ENCODE results near the gene SAP25. TPM values are rescaled to one million over a fixed set of nuclear protein-coding genes. Genes with fewer than 3 reads are reported as not detected.
"Not testable (repeated sequence)": the region's sequence is repeated elsewhere in the genome, so short reads cannot be mapped to it uniquely, and the experiment has no call there.

The SAP25 gene
- total RNA-seq, 3 donors from 2014 or later (not counting 1 experiment from before 2014, with no cell fraction given) = 25.9 to 46.4 (median 32.5) TPM

DNA sequence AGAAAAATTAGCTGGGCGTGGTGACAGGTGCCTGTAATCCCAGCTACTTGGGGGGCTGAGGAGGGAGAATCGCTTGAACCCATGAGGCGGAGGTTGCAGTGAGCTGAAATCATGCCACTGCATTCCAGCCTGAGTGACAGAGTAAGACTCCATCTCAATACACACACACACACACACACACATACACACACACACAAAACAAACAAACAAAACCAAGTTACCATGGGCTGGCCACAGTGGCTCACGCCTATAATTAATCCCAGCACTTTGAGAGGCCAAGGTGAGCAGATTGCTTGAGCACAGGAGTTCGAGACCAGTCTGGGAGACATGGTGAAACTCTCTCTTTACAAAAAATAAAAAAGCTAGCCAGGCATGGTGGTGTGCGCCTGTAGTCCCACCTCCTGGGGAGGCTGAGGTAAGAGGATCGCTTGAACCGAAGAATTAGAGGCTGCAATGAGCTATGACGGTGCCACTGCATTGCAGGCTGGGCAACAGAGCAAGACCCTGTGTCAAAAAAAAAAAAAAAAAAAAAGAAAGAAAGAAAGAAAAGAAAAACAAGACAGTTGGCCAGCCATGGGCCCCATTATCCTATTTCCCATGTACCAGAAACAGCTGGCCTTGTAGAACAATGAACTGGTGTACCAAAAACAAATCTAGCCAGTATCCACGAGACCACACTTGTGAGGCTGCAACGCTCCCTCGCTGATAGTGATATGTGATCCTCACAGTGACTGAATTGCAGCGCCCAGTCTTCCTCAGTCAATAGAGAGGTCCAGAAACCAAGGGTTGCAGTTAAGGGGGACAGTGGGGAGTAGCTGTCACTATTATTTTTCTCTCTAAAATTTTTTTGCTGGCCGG is 41.3 kb downstream of the SAP25 start:
- no peak overlapping the region for H3K27ac ChIP-seq (ENCODE audit: low read length)
- H3K27ac Mint-ChIP-seq = no peak overlapping the region
- H3K4me1 ChIP-seq (ENCODE audit: control insufficient read depth, insufficient read depth, low read length) = no peaks in the 10 kb centered on the region
- H3K4me3 Mint-ChIP-seq = no peak overlapping the region
- H3K36me3 ChIP-seq (ENCODE audit: control insufficient read depth, insufficient read depth, low read length) = no peaks in the 10 kb centered on the region
- H3K27me3 ChIP-seq (ENCODE audit: control insufficient read depth, insufficient read depth, low read length) = no peaks in the 10 kb centered on the region
- no peak overlapping the region for H3K4me3 ChIP-seq (ENCODE audit: low read length)
- H3K9me3 ChIP-seq (ENCODE audit: control insufficient read depth, insufficient read depth, low read length) = no peaks in the 10 kb centered on the region
- no peaks in the 10 kb centered on the region for H3K36me3 Mint-ChIP-seq
- ATAC-seq = no peak
- intact Hi-C loops (cut with micrococcal nuclease) = no loop called here
- peaks cover 0 to 4% of the 10 kb centered on the region in 2 donors for H3K27me3 Mint-ChIP-seq (ENCODE audit: low read depth in 2 of 2)
- no peaks in the 10 kb centered on the region for H3K4me1 Mint-ChIP-seq
- TF ChIP-seq, protein P1, sequence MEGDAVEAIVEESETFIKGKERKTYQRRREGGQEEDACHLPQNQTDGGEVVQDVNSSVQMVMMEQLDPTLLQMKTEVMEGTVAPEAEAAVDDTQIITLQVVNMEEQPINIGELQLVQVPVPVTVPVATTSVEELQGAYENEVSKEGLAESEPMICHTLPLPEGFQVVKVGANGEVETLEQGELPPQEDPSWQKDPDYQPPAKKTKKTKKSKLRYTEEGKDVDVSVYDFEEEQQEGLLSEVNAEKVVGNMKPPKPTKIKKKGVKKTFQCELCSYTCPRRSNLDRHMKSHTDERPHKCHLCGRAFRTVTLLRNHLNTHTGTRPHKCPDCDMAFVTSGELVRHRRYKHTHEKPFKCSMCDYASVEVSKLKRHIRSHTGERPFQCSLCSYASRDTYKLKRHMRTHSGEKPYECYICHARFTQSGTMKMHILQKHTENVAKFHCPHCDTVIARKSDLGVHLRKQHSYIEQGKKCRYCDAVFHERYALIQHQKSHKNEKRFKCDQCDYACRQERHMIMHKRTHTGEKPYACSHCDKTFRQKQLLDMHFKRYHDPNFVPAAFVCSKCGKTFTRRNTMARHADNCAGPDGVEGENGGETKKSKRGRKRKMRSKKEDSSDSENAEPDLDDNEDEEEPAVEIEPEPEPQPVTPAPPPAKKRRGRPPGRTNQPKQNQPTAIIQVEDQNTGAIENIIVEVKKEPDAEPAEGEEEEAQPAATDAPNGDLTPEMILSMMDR (IDR thresholded peaks at IDR 0.05) = no peak
- H3K9me3 Mint-ChIP-seq = no peaks in the 10 kb centered on the region
- DNase-seq = no peak
- WGBS (ENCODE audit: insufficient coverage) = 95% methylated on average over 14 of the region's 14 CpGs

DNA sequence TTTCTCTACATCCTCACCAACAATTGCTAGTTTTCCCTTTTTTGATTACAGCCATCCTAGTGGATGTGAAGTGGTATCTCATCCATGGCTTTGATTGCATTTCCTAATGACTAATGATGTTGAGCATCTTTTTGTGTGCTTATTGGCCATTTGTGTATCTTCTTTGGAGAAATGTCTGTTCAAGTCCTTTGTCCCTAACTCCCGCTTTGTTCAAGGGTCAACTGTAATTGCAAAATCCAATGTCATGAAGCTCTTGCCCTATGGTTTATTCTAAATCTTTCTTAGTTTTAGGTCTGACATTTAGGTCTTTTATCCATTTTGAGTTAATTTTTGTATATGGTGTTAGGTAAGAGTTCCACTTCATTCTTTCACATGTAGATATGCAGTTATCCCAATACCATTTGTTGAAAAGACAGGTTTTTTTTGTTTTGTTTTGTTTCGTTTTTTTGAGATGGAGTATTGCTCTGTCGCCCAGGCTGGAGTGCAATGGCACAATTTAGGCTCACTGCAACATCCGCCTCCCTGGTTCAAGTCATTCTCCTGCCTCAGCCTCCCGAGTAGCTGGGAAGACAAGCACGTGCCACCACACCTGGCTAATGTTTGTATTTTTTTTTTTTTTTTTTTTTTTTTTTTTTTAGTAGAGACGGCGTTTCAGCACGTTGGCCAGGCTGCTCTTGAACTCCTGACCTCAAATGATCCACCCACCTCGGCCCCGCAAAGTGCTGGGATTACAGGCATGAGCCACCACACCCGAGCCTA is 45.4 kb downstream of the SAP25 start:
- H3K36me3 ChIP-seq (ENCODE audit: control insufficient read depth, insufficient read depth, low read length); H3K36me3 Mint-ChIP-seq; H3K4me1 ChIP-seq (ENCODE audit: control insufficient read depth, insufficient read depth, low read length); H3K4me3 ChIP-seq (ENCODE audit: low read length); DNase-seq; H3K27me3 Mint-ChIP-seq (ENCODE audit: low read depth in 2 of 2); ATAC-seq; H3K9me3 Mint-ChIP-seq; H3K4me1 Mint-ChIP-seq; H3K9me3 ChIP-seq (ENCODE audit: control insufficient read depth, insufficient read depth, low read length); intact Hi-C loops (cut with micrococcal nuclease); H3K27me3 ChIP-seq (ENCODE audit: control insufficient read depth, insufficient read depth, low read length); H3K4me3 Mint-ChIP-seq; H3K27ac ChIP-seq (ENCODE audit: low read length); H3K27ac Mint-ChIP-seq: not testable (repeated sequence)
- WGBS (ENCODE audit: insufficient coverage) = 97% methylated on average over 11 of the region's 12 CpGs

DNA sequence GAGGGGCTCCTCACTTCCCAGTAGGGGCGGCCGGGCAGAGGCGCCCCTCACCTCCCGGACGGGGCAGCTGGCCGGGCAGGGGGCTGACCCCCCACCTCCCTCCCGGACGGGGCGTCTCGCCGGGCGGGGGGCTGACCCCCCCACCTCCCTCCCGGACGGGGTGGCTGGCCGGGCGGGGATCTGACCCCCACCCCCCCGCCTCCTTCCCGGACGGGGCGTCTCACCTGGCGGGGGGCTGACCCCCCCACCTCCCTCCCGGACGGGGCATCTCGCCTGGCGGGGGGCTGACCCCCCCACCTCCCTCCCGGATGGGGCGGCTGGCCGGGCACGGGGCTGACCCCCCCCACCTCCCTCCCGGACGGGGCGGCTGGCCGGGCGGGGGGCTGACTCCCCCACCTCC is 50.5 kb downstream of the SAP25 start:
- intact Hi-C loops (cut with micrococcal nuclease); DNase-seq; H3K4me1 ChIP-seq (ENCODE audit: control insufficient read depth, insufficient read depth, low read length); H3K4me3 Mint-ChIP-seq; H3K27ac ChIP-seq (ENCODE audit: low read length); H3K4me1 Mint-ChIP-seq; H3K9me3 ChIP-seq (ENCODE audit: control insufficient read depth, insufficient read depth, low read length); ATAC-seq; H3K27me3 Mint-ChIP-seq (ENCODE audit: low read depth in 2 of 2); H3K27ac Mint-ChIP-seq; H3K36me3 Mint-ChIP-seq; H3K9me3 Mint-ChIP-seq; H3K4me3 ChIP-seq (ENCODE audit: low read length); H3K27me3 ChIP-seq (ENCODE audit: control insufficient read depth, insufficient read depth, low read length); H3K36me3 ChIP-seq (ENCODE audit: control insufficient read depth, insufficient read depth, low read length): not testable (repeated sequence)
- WGBS (ENCODE audit: insufficient coverage) = 88% methylated on average over 6 of the region's 34 CpGs

Other genes with a start within 250 kb of the SAP25 start
- 100 to 1,000 TPM; 143 to 206 (median 157) TPM for gene PILRB, start 215.8 kb downstream of the SAP25 start, total RNA-seq
- gene PILRA, start 200.4 kb downstream of the SAP25 start, total RNA-seq = 10 to 100 TPM; 18.8 to 38.8 (median 29.4) TPM
- gene ZCWPW1, start 145.2 kb downstream of the SAP25 start, total RNA-seq = 1 to 10 TPM; 5.6 to 7.8 (median 7.2) TPM
- gene MEPCE, start 144.1 kb downstream of the SAP25 start, total RNA-seq = 10 to 100 TPM; 48.1 to 54.9 (median 54.1) TPM
- 10 to 100 TPM; 41.0 to 45.1 (median 44.7) TPM for gene PPP1R35, start 137.4 kb downstream of the SAP25 start, total RNA-seq
- 1 to 10 TPM; 2.3 to 4.1 (median 3.9) TPM for gene SPACDR, start 109.6 kb downstream of the SAP25 start, total RNA-seq
- 100 to 1,000 TPM; 140 to 173 (median 168) TPM for gene TSC22D4, start 94.7 kb downstream of the SAP25 start, total RNA-seq
- under 1 TPM in 2 of 3 donors, not detected in 1; 0.12 to 0.13 TPM for gene NYAP1, start 90.0 kb downstream of the SAP25 start, total RNA-seq
- gene AGFG2, start 34.7 kb downstream of the SAP25 start, total RNA-seq = 10 to 100 TPM; 21.5 to 32.6 (median 22.2) TPM
- gene LRCH4, start 12.2 kb upstream of the SAP25 start, total RNA-seq = 100 to 1,000 TPM; 282 to 296 (median 289) TPM
- gene FBXO24, start 12.4 kb upstream of the SAP25 start, total RNA-seq = under 1 TPM; 0.45 to 0.94 (median 0.88) TPM
- gene PCOLCE, start 28.5 kb upstream of the SAP25 start, total RNA-seq = 10 to 100 TPM; 18.4 to 24.8 (median 21.7) TPM
- gene MOSPD3, start 38.6 kb upstream of the SAP25 start, total RNA-seq = 10 to 100 TPM; 14.5 to 15.9 (median 15.5) TPM
- 10 to 100 TPM in 2 of 3 donors, 1 to 10 TPM in 1; 9.8 to 13.8 (median 12.0) TPM for gene TFR2, start 67.7 kb upstream of the SAP25 start, total RNA-seq
- gene ACTL6B, start 82.5 kb upstream of the SAP25 start, total RNA-seq = not detected
- 100 to 1,000 TPM; 194 to 227 (median 212) TPM for gene GNB2, start 99.8 kb upstream of the SAP25 start, total RNA-seq
- 100 to 1,000 TPM in 2 of 3 donors, 10 to 100 TPM in 1; 92.0 to 102 (median 101) TPM for gene GIGYF1, start 120.3 kb upstream of the SAP25 start, total RNA-seq
- gene POP7, start 132.2 kb upstream of the SAP25 start, total RNA-seq = 10 to 100 TPM; 17.6 to 22.1 (median 17.6) TPM
- gene EPO, start 146.6 kb upstream of the SAP25 start, total RNA-seq = not detected
- gene ZAN, start 159.7 kb upstream of the SAP25 start, total RNA-seq = not detected